Measurements from ENCODE around the gene NRXN3.

NRXN3 gene

GRCh38 chr14:78566859-78567172, 396.6 kb downstream of the NRXN3 start:
- CTCF ChIA-PET, result interaction anchor here (0.7 to 2.7 kb wide), 23 partner anchors 9 to 553 kb away, joined by 3 to 22 read pairs (median 5); no protein-coding TSS in a partner anchor
- Histone ChIP-seq H3K4me1 (ENCODE audit: control insufficient read depth, insufficient read depth, low read length) (no peaks in the 10 kb centered on the region), H3K9me3 (ENCODE audit: control insufficient read depth, insufficient read depth, low read depth, low read length) (no peaks in the 10 kb centered on the region), H3K27ac (ENCODE audit: extremely low read depth, low read depth, low read length) (no peak overlapping the region), H3K36me3 (ENCODE audit: control insufficient read depth in 2 of 2, insufficient read depth in 1 of 2, low read length in 2 of 2) (no peaks in the 10 kb centered on the region), H3K4me3 (ENCODE audit: low read depth, low read length) (no peak overlapping the region)
- POLR2A ChIA-PET, result no interaction called here
- TF ChIP-seq YY1 (tag by site-specific recombination; IDR thresholded peaks at IDR 0.05) (no peak), ZNF768 (tag by site-specific recombination; IDR thresholded peaks at IDR 0.05) (no peak), KLF10 (tag by site-specific recombination; IDR thresholded peaks at IDR 0.05) (no peak), KLF9 (tag by site-specific recombination; IDR thresholded peaks at IDR 0.05; ENCODE audit: low read depth) (no peak), ZNF2 (tag by site-specific recombination; IDR thresholded peaks at IDR 0.05) (no peak), ZNF629 (tag by site-specific recombination; IDR thresholded peaks at IDR 0.05) (no peak), ZNF416 (tag by site-specific recombination; IDR thresholded peaks at IDR 0.05) (no peak)

- TF ChIP-seq ZNF341 (tag by site-specific recombination; IDR thresholded peaks at IDR 0.05; ENCODE audit: low read depth), result no peak
- TF ChIP-seq HOXA7 (CRISPR knock-in tag; IDR thresholded peaks at IDR 0.05; ENCODE audit: borderline replicate concordance), result no peak
- TF ChIP-seq ZNF670 (tag by site-specific recombination; IDR thresholded peaks at IDR 0.05; ENCODE audit: low read depth), result no peak
- TF ChIP-seq ZNF677 (tag by site-specific recombination; IDR thresholded peaks at IDR 0.05), result no peak
- no peak for TF ChIP-seq ZNF394 (tag by site-specific recombination; IDR thresholded peaks at IDR 0.05; ENCODE audit: borderline replicate concordance)
- no peak for TF ChIP-seq ZNF449 (tag by site-specific recombination; IDR thresholded peaks at IDR 0.05)
- no peak for TF ChIP-seq ZSCAN30 (tag by site-specific recombination; IDR thresholded peaks at IDR 0.05)
- TF ChIP-seq ZBTB49 (tag by site-specific recombination; IDR thresholded peaks at IDR 0.05; ENCODE audit: low read depth), result no peak
- TF ChIP-seq ZBTB17 (tag by site-specific recombination; IDR thresholded peaks at IDR 0.05), result no peak
- TF ChIP-seq ZNF2 (tag by site-specific recombination; IDR thresholded peaks at IDR 0.05), result no peak
- TF ChIP-seq ZNF184 (tag by site-specific recombination; IDR thresholded peaks at IDR 0.05), result no peak
- no peak for TF ChIP-seq ZNF639 (tag by site-specific recombination; IDR thresholded peaks at IDR 0.05)
- TF ChIP-seq ZNF221 (tag by site-specific recombination; IDR thresholded peaks at IDR 0.05; ENCODE audit: borderline replicate concordance), result no peak
- TF ChIP-seq PRDM6 (tag by site-specific recombination; IDR thresholded peaks at IDR 0.05), result no peak
- TF ChIP-seq AEBP2 (tag by site-specific recombination; IDR thresholded peaks at IDR 0.05; ENCODE audit: borderline replicate concordance), result no peak
- TF ChIP-seq ZNF169 (tag by site-specific recombination; IDR thresholded peaks at IDR 0.05), result no peak
- TF ChIP-seq ZNF404 (tag by site-specific recombination; IDR thresholded peaks at IDR 0.05), result no peak
- TF ChIP-seq GLIS2 (tag by site-specific recombination; IDR thresholded peaks at IDR 0.05), result no peak
- no peak for TF ChIP-seq ZNF785 (tag by site-specific recombination; IDR thresholded peaks at IDR 0.05)
- Histone ChIP-seq H3K9me3 (ENCODE audit: control insufficient read depth, insufficient read depth, low read depth, low read length) (no peaks in the 10 kb centered on the region), H3K4me1 (ENCODE audit: control insufficient read depth, insufficient read depth, low read length) (no peaks in the 10 kb centered on the region), H3K4me3 (ENCODE audit: low read depth, low read length) (no peak overlapping the region), H3K27ac (ENCODE audit: extremely low read depth, low read depth, low read length) (no peak overlapping the region), H3K36me3 (ENCODE audit: control insufficient read depth in 2 of 2, insufficient read depth in 1 of 2, low read length in 2 of 2) (no peaks in the 10 kb centered on the region)
- POLR2A ChIA-PET, result no interaction called here
- CTCF ChIA-PET, result interaction anchor here (0.6 to 2.7 kb wide), 8 partner anchors 9 to 545 kb away, joined by 3 to 22 read pairs (median 7); no protein-coding TSS in a partner anchor
Observed at GRCh38 chr14:78567343-78567742, 397.2 kb downstream of the NRXN3 start.
